SK-N-SH treated with all-trans-retinoic acid at 6 μM for 48 hours (cell line): ENCODE results near the gene UGT1A10.

ENCODE experiments used
- PATZ1 ChIP-seq: fragments of 250-450 bp; sonication (Bioruptor Pico); IDR thresholded peaks from 2 replicates; pipeline ENCODE4 v1.8.0; 2020; ENCODE audit warnings: mild to moderate bottlenecking, moderate library complexity, borderline replicate concordance
- ZC3H10 ChIP-seq: fragments of 250-450 bp; sonication (Bioruptor Pico); IDR thresholded peaks from 2 replicates; pipeline ENCODE4 v1.5.1; 2021; ENCODE audit warnings: mild to moderate bottlenecking, moderate library complexity
- ZFP30 ChIP-seq: fragments of 450-650 bp; formaldehyde crosslinking; IDR thresholded peaks from 2 replicates; pipeline ENCODE4 v1.5.0; 2022; ENCODE audit warnings: mild to moderate bottlenecking, moderate library complexity
- ZNF70 ChIP-seq: fragments of 450-650 bp; formaldehyde crosslinking; IDR thresholded peaks from 2 replicates; pipeline ENCODE4 v1.5.0; 2020; ENCODE audit warnings: mild to moderate bottlenecking, moderate library complexity

GRCh38 chr2:233780771-233781170 is 144.5 kb downstream of the UGT1A10 start:
- TF ChIP-seq ZC3H10 (CRISPR knock-in tag) (no peak), ZFP30 (CRISPR knock-in tag) (no peak), ZNF70 (no peak), PATZ1 (CRISPR knock-in tag) (no peak)
